RWPE1 (cell line): ENCODE results near the gene BOLA1.
"Not testable (repeated sequence)": the region's sequence is repeated elsewhere in the genome, so short reads cannot be mapped to it uniquely, and the experiment has no call there.

Experiments
- CTCF ChIA-PET: fragments of 350-600 bp; sonication (Branson Sonifier 250); formaldehyde crosslinking; extraction: SDS; loops from one replicate; lab custom pipeline; 2021; lab: Yijun Ruan, JAX
- POLR2A ChIA-PET: fragments of 400-600 bp; formaldehyde crosslinking; extraction: SDS; loops from one replicate; lab custom pipeline; 2020; ENCODE audit warnings: antibody characterized with exemption; ENCODE audit not compliant: low non-redundant PET; lab: Yijun Ruan, JAX
- DNase-seq: peaks from one replicate; pipeline ENCODE4 v3.0.0; 2012; ENCODE audit warnings: low spot score
- H3K27ac ChIP-seq: fragments of 450-650 bp; 2 replicates; pipeline ENCODE4 v1.5.1; 2017
- TF ChIP-seq, protein P1 (sequence below): fragments of 450-650 bp; conservative IDR thresholded peaks from 2 replicates; pipeline ENCODE4 v1.5.1; 2017; ENCODE audit warnings: low read depth, mild to moderate bottlenecking

BOLA1 gene

GRCh38 chr1:149885339-149886120, 13.8 kb upstream of the BOLA1 start:
- TF ChIP-seq, protein P1, sequence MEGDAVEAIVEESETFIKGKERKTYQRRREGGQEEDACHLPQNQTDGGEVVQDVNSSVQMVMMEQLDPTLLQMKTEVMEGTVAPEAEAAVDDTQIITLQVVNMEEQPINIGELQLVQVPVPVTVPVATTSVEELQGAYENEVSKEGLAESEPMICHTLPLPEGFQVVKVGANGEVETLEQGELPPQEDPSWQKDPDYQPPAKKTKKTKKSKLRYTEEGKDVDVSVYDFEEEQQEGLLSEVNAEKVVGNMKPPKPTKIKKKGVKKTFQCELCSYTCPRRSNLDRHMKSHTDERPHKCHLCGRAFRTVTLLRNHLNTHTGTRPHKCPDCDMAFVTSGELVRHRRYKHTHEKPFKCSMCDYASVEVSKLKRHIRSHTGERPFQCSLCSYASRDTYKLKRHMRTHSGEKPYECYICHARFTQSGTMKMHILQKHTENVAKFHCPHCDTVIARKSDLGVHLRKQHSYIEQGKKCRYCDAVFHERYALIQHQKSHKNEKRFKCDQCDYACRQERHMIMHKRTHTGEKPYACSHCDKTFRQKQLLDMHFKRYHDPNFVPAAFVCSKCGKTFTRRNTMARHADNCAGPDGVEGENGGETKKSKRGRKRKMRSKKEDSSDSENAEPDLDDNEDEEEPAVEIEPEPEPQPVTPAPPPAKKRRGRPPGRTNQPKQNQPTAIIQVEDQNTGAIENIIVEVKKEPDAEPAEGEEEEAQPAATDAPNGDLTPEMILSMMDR = no peak
- CTCF ChIA-PET = interaction anchor here (0.6 kb wide), 1 partner anchor 77 kb away, joined by 3 read pairs; no protein-coding TSS in a partner anchor
- POLR2A ChIA-PET = no interaction called here
- peak overlapping the region; percentile 99 for H3K27ac ChIP-seq
- DNase-seq = peak; percentile 57

DNA sequence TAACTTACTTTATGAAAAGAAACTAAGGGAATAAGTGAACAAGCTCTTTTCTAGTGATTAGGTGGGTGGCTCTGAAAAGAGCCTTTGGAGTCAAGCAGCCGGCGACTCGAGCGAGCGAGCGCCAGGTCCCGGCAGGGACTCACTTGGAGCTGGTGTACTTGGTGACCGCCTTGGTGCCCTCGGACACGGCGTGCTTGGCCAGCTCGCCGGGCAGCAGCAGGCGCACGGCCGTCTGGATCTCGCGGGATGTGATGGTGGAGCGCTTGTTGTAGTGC, 13.3 kb upstream of the BOLA1 start:
- CTCF ChIA-PET = interaction anchor here (0.6 kb wide), 1 partner anchor 76 kb away, joined by 3 read pairs; no protein-coding TSS in a partner anchor
- DNase-seq, POLR2A ChIA-PET: not testable (repeated sequence)
- H3K27ac ChIP-seq = peak overlapping the region; percentile 99

- DNase-seq = peak; percentile 97
- CTCF ChIA-PET = interaction anchor here (0.6 kb wide), 1 partner anchor 76 kb away, joined by 3 read pairs; no protein-coding TSS in a partner anchor
- POLR2A ChIA-PET = interaction anchor here (0.6 to 2.2 kb wide), 4 partner anchors 13 to 51 kb away, joined by 3 to 8 read pairs (median 5); partner anchors contain the start of gene BOLA1
- TF ChIP-seq, protein P1 = no peak
- peak overlapping the region; percentile 99 for H3K27ac ChIP-seq
These were observed 12.8 kb upstream of the BOLA1 start for GRCh38 chr1:149886396-149887195.

DNA sequence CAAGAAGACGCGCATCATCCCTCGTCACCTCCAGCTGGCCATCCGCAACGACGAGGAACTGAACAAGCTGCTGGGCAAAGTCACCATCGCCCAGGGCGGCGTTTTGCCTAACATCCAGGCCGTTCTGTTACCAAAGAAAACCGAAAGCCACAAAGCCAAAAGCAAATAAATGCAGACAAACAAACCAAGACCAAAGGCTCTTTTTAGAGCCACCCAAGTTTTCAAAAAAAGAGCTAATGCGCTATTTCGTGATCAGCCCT, 12.2 kb upstream of the BOLA1 start:
- peak overlapping the region; percentile 99 for H3K27ac ChIP-seq
- DNase-seq, CTCF ChIA-PET: not testable (repeated sequence)
- POLR2A ChIA-PET = interaction anchor here (0.6 to 2.2 kb wide), 4 partner anchors 13 to 50 kb away, joined by 3 to 8 read pairs (median 5); partner anchors contain the start of gene BOLA1

GRCh38 chr1:149887456-149888246, 11.7 kb upstream of the BOLA1 start:
- CTCF ChIA-PET = interaction anchor here (0.7 to 1.8 kb wide), 3 partner anchors 9 to 299 kb away, joined by 3 to 5 read pairs (median 3); no protein-coding TSS in a partner anchor

DNA sequence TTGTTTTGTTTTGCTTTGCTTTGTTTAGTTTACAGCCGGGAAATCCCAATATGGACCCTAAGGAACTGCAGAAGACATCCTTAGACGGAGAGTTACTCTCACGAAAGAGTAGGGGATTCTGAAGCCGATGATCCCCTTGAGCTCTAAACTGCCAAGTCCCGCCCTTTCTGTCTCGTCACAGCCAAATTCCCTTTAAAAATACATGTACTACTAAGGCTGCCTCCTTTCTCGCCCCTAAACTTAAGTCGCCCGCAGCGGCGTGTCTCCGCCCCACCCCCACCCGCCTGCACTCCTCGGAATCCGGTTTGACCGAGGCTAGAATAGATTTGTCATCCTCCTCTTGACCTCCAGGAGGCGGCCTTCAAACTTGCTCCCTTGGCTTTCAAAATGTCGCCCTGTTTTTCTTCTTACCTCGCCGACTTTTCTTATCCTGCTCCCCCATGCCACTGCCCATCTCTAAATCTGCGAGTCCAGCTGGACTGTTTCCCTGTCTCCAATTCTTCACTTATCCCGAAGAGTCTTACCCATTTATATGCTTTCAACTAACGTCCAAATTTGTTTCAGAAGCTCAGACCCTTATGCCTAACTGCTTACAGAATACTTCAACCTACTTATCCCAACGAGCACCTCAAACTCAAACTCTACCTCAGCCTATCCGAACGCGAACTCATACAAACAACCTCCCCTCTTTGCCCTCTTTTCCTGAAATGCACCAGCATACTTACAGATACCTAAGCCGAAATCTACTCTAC, 10.9 kb upstream of the BOLA1 start:
- ChIA-PET CTCF (interaction anchor here (0.6 to 1.8 kb wide), 7 partner anchors 8 to 298 kb away, joined by 3 to 5 read pairs (median 3); no protein-coding TSS in a partner anchor), POLR2A (interaction anchor here (0.7 to 2.2 kb wide), 4 partner anchors 40 to 178 kb away, joined by 3 to 8 read pairs (median 5); no protein-coding TSS in a partner anchor)
- H3K27ac ChIP-seq = peak overlapping the region; percentile 99
- TF ChIP-seq, protein P1 = peak; percentile 68
- peak; percentile 71 for DNase-seq

More at GRCh38 chr1:149887456-149888246, 11.7 kb upstream of the BOLA1 start:
- DNase-seq = peak; percentile 93
- POLR2A ChIA-PET = interaction anchor here (1.0 to 2.2 kb wide), 3 partner anchors 12 to 50 kb away, joined by 3 to 8 read pairs (median 7); partner anchors contain the start of gene BOLA1
- TF ChIP-seq, protein P1 = no peak
- H3K27ac ChIP-seq = peak overlapping the region; percentile 99
